Measurements from ENCODE around the gene TTC4.

Gene TTC4

DNA sequence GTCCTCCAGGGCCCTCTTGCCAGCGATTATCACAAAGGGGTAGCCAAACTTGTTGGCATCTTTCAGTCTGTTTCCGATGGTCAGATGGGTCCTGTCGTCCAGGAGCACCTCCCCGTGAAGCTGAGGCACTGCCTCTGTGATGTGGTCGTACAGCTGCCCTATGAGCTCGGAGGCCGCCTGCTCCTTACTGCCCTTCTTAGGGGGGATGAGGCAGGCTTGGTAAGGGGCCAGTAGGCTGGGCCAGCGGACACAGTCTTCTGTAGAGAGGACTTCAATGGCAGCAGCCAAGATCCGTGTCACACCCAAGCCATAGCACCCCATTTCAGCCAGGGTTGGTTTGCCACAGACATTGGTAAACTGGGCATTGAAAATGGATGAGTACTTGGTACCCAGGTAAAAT is 42.2 kb downstream of the TTC4 start:
- CTCF ChIA-PET, result interaction anchor here (1.0 to 1.8 kb wide), 2 partner anchors 8 to 43 kb away, joined by 3 to 4 read pairs; partner anchors contain the start of gene TTC22
- TF ChIP-seq, protein P1, sequence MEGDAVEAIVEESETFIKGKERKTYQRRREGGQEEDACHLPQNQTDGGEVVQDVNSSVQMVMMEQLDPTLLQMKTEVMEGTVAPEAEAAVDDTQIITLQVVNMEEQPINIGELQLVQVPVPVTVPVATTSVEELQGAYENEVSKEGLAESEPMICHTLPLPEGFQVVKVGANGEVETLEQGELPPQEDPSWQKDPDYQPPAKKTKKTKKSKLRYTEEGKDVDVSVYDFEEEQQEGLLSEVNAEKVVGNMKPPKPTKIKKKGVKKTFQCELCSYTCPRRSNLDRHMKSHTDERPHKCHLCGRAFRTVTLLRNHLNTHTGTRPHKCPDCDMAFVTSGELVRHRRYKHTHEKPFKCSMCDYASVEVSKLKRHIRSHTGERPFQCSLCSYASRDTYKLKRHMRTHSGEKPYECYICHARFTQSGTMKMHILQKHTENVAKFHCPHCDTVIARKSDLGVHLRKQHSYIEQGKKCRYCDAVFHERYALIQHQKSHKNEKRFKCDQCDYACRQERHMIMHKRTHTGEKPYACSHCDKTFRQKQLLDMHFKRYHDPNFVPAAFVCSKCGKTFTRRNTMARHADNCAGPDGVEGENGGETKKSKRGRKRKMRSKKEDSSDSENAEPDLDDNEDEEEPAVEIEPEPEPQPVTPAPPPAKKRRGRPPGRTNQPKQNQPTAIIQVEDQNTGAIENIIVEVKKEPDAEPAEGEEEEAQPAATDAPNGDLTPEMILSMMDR (IDR thresholded peaks at IDR 0.05; ENCODE audit: control extremely low read depth, extremely low read depth, low read depth, missing control alignments), result no peak
- POLR2A ChIA-PET, result no interaction called here

DNA sequence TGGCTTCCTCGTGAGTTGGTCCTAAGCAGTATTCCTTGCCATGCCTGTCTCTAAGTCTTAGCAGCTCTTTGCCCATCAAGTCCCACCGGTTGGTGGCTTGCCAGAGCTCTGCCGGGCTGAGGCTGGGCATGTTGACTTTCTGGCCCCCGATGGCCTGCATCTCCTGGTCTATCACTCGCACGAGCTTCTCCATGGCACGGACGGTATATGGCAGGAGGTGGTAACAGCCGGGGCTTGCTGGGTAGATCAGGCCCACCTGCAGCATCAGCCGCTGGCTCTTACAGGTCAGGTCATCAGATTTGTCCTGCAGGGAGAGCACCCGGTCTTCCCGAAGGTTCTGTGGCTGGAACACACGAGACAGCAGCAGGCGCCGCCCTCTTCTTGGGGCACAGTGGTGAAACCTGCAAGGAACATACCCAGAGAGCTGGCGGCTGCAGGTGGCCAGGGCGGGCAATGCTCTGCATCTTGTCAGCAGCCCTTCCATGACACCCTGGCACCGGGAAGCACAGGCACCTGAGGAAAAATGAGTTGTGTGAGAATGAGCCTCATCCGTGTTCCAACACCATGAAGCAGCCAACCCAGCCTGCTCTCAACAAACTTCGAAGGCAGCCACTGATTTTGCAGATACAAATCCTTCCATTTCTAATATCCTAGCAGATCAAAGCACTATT is 43.2 kb downstream of the TTC4 start:
- POLR2A ChIA-PET, result no interaction called here
- TF ChIP-seq, protein P1 (IDR thresholded peaks at IDR 0.05; ENCODE audit: control extremely low read depth, extremely low read depth, low read depth, missing control alignments), result no peak
- CTCF ChIA-PET, result interaction anchor here (1.0 to 1.8 kb wide), 2 partner anchors 9 to 42 kb away, joined by 3 to 4 read pairs; partner anchors contain the start of gene TTC22
- DNase-seq (ENCODE audit: extremely low spot score), result no peak

More for the DNA sequence above, 42.2 kb downstream of the TTC4 start:
- no peak for DNase-seq (ENCODE audit: extremely low spot score)

DNA sequence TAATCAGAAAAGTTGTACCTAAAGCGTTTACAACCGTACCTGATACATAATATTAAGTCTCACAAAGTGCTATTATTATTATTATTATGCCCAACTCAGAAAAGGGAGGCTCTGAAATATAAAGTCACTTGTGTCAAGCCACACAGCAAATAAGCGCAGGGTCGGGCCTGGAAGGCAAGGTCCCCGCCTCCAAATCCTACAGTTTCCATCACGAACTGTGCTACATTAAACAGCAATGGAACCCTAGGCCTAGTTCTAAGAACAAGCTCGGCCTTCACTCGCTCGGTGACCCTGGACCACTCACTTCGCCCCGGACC is 48.1 kb downstream of the TTC4 start:
- ChIA-PET CTCF (no interaction called here), POLR2A (no interaction called here)
- no peak for DNase-seq (ENCODE audit: extremely low spot score)
- TF ChIP-seq, protein P1 (IDR thresholded peaks at IDR 0.05; ENCODE audit: control extremely low read depth, extremely low read depth, low read depth, missing control alignments), result no peak

DNA sequence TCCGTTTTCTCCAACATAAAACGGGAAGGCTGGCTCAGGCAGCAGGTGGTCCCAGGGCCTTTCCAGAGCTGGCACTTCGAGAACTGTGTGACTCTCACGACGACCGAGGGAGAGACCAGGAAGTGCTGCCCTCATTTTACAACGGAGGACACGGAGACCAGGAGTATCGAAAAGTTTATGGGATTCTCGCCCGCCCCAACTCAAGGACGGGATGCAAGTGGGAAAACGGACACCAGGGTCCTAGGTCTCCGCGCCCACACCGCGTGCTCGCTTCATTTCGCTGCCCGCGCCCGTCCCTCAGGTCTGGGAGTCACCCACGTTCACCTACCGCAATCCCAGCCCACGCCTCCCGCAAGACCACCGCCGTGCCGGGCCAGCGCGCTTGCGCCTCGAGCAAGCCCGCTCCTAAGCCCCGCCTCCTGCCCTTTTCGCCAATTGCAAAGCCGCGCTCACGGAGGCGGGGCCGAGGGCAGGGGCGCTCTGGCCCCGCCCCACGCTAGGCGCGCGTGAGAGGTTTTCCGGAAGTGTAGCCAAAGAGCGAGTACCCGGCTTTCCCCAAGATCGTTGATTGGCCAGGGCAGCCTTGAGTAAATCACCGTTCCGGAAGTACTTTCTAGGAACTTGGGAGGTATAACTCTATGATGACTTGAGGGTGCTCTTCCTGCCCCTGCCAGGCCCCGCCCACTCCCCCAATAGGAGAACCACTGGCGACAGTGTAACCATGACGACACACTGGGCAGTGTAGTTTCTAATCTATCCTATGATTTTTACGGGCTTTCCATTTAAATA is 48.7 kb downstream of the TTC4 start, which contains the start of gene PARS2:
Gene PARS2, minus strand, starts transcription at position 391 of the 789 bp plus-strand sequence. CDS start 5,362 bp downstream, outside the sequence.
- peak; percentile 98 for DNase-seq (ENCODE audit: extremely low spot score)
- TF ChIP-seq, protein P1 (IDR thresholded peaks at IDR 0.05; ENCODE audit: control extremely low read depth, extremely low read depth, low read depth, missing control alignments), result no peak
- ChIA-PET POLR2A (no interaction called here), CTCF (interaction anchor here (1.9 to 4.3 kb wide), 2 partner anchors 37 to 49 kb away, joined by 5 to 14 read pairs; partner anchors contain the start of genes TTC22 and TTC4)

DNA sequence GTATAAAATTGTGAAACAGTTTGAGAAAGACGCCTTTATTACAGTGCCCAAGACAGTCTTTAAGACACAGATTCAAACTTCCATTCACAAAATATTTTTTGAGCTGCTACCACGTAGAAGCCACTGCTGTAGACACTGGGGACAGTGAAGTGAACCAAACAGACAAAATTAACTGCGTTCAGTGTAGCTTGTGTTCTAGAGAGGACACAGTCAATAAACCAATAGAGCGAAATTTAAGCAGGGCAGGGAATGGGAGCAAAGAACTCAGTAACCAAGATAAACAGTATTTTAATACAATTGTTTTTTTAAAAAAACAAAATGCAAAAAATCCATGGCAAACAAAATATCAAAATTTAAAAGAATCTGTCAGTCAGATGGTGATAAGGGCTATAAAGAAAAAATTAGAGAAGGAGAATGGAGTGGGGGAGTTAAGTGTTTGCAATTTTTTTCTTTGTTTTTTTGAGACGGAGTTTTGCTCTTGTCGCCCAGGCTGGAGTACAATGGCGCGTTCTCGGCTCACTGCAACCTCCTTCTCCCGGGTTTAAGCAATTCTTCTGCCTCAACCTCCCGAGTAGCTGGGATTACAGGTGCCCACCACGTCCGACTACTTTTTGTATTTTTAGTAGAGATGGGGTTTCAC is 49.4 kb downstream of the TTC4 start:
- POLR2A ChIA-PET, result no interaction called here
- CTCF ChIA-PET, result interaction anchor here (1.0 to 4.3 kb wide), 4 partner anchors 15 to 49 kb away, joined by 3 to 14 read pairs (median 4); partner anchors contain the start of genes TTC22 and TTC4
- TF ChIP-seq, protein P1 (IDR thresholded peaks at IDR 0.05; ENCODE audit: control extremely low read depth, extremely low read depth, low read depth, missing control alignments), result no peak

DNA sequence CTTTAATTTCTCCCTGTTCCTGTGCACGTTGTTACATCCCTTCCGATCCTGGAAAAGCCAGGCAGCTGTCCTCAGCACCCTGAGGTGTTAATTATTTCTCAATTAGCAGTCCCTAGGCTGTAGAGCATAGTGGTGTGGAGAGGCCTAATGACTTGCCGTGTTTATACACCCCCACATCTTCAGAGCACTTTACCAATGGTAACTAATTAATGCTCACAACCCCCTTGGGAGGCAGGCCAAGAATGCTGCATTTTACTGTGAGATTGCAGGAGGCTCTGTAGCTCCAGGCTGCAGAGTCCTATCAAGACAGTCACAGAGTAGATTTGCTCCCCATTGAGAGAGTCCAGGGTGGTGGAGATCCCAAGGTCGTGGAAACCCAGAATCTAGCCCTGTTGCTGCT is 51.1 kb downstream of the TTC4 start:
- POLR2A ChIA-PET, result no interaction called here
- TF ChIP-seq, protein P1 (IDR thresholded peaks at IDR 0.05; ENCODE audit: control extremely low read depth, extremely low read depth, low read depth, missing control alignments), result no peak
- DNase-seq (ENCODE audit: extremely low spot score), result no peak
- CTCF ChIA-PET, result interaction anchor here (2.4 to 4.3 kb wide), 2 partner anchors 15 to 34 kb away, joined by 5 to 14 read pairs; partner anchors contain the start of gene TTC22

More for the DNA sequence above, 49.4 kb downstream of the TTC4 start:
- no peak for DNase-seq (ENCODE audit: extremely low spot score)

Data from GM10248 (cell line).